Left hindlimb (tissue), 1 donor: ENCODE measurements around the gene LTN1.
"Not testable (repeated sequence)": the region's sequence is repeated elsewhere in the genome, so short reads cannot be mapped to it uniquely, and the experiment has no call there.

Experiments
- DNase-seq: peaks from one replicate; pipeline ENCODE4 v3.0.0-alpha.2; 2018

Gene LTN1, protein sequence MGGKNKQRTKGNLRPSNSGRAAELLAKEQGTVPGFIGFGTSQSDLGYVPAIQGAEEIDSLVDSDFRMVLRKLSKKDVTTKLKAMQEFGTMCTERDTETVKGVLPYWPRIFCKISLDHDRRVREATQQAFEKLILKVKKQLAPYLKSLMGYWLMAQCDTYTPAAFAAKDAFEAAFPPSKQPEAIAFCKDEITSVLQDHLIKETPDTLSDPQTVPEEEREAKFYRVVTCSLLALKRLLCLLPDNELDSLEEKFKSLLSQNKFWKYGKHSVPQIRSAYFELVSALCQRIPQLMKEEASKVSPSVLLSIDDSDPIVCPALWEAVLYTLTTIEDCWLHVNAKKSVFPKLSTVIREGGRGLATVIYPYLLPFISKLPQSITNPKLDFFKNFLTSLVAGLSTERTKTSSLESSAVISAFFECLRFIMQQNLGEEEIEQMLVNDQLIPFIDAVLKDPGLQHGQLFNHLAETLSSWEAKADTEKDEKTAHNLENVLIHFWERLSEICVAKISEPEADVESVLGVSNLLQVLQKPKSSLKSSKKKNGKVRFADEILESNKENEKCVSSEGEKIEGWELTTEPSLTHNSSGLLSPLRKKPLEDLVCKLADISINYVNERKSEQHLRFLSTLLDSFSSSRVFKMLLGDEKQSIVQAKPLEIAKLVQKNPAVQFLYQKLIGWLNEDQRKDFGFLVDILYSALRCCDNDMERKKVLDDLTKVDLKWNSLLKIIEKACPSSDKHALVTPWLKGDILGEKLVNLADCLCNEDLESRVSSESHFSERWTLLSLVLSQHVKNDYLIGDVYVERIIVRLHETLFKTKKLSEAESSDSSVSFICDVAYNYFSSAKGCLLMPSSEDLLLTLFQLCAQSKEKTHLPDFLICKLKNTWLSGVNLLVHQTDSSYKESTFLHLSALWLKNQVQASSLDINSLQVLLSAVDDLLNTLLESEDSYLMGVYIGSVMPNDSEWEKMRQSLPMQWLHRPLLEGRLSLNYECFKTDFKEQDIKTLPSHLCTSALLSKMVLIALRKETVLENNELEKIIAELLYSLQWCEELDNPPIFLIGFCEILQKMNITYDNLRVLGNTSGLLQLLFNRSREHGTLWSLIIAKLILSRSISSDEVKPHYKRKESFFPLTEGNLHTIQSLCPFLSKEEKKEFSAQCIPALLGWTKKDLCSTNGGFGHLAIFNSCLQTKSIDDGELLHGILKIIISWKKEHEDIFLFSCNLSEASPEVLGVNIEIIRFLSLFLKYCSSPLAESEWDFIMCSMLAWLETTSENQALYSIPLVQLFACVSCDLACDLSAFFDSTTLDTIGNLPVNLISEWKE (N-terminal part only)

GRCh38 chr21:28992526-28993292 lies at the start of gene LTN1:
TSS of gene LTN1 (minus strand) at chr21:28992877. CDS start at chr21:28992805, 72 bp downstream.
- DNase-seq, result peak; percentile 99

DNA sequence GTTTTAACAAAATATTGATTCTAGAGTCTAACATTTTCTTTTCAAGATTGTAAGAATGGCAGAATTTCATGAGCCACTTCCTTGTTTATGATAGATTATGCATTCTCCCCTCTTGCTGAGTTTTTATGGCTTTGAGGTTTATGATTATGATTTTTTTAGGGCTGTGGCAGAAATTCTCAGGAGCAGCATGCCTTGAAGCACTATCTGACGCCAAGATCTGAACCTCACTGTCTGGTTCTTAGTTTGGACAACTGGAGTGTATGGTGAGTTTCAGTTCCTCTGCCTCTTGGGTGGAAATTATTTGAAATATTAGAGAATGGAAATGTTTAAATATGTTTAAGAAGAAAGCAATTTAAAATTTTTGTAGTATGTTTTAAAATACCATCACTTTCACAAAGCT lies 42.0 kb upstream of the LTN1 start:
- DNase-seq, result no peak

DNA sequence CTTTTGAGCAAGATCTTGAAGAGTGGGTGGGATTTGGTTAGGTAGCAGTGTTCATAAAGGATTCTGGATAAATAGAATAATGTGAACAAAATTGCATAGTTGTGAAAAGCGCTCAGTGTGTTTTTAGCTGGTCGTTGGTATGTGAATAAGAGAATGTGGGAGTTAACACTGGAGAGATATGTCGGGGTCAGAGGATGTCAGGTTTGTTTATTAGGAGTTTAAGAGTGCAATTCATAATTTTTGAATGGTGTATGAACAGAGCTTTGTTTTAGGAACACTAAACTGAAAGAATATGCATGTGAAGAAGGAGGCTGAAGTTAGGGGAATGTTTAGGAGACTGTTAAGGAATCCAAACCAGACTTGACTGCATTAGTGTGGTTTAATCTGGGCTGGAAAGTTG lies 41.2 kb upstream of the LTN1 start:
- DNase-seq, result no peak

- no peak for DNase-seq
These were observed 40.6 kb upstream of the LTN1 start for GRCh38 chr21:29033301-29033700.

GRCh38 chr21:29030909-29031308 lies 38.2 kb upstream of the LTN1 start:
- no peak for DNase-seq

DNA sequence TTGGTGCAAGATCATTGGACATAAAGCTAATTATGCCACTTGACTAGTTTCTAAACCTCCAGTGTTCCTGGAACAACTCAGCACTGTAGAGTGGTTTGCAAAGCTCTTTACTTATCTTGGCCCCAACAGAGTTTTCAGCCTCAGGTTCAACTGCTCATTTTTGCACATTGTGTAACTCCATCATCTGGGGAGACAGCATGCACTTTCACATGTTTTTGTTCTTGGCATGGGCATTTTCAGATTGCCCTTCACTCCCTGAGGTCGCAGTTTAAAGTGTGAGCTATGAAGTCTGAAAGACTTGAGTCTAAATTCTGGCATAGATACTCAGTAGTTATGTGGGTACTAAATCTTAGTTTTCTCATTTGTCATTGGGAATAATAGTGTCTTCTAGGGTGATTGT lies 36.8 kb upstream of the LTN1 start:
- no peak for DNase-seq

DNA sequence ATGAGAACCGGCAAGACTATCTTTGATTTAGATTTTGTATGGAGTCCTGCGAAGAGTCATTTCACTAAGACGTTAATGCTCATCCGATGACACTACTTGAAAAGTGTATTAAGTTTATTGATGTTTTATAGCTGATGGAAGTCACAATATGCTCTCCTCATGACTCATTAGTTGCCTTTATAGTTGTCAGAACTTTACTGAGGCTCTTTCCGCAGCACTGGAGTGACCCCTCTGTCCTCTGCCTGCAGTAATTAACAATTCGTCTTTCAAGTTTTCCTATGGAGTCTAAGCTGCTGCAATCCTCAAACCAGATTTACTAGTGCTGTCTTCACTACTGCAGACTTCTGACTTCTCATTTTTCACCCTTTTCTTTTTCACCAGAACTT lies 32.6 kb upstream of the LTN1 start:
- DNase-seq, result no peak

DNA sequence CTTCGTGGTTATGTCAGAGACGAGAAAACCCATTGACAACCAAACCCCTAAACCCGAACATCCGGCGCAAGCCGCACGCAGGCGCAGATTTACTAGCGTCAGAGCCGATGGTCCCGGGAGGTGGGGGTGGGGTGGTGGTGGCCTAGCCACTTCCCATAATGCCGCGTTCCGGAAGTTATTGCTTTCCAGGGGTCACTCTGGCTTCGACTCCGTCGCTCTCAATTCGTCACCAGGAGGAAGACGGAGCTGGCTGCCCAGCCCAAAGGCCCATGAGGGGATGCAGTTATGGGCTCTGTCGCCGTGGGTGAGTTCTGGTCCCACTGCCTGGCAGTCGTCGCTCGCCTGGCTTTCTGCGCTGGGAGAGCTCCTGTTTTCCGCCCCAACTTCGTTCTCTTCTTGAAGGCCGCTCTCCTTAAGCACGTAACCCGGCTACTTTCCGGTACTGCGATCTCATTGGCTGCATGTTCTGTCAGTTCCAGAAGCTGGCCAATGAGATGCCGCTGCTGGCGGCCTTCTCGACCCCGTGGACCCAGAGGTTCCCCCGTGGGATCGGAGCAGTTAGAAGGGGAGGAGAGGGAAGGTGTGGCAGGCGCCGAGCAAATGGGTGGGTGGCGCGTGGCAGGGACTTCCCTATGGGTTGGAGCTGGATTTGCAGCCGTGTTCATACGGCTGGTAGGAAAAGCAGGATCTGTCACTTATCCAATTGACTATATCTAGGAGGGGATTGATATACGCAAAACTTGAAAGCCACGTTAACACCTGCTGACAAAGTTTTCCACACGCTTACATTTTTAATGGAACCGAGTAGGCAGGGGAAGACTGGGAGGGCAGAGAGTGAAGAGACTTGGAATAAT lies 32.0 kb upstream of the LTN1 start, which contains the start of gene USP16:
Gene USP16 (plus strand): TSS at position 195 of the 854 bp plus-strand sequence. CDS start 3,246 bp downstream, outside the sequence.
- DNase-seq, result peak; percentile 98

GRCh38 chr21:29022166-29022565 lies 29.5 kb upstream of the LTN1 start:
- no peak for DNase-seq

- no peak for DNase-seq
These were observed 25.9 kb upstream of the LTN1 start for GRCh38 chr21:29018540-29018939.

- DNase-seq, result no peak
These were observed 25.1 kb upstream of the LTN1 start for GRCh38 chr21:29017639-29018237.

DNA sequence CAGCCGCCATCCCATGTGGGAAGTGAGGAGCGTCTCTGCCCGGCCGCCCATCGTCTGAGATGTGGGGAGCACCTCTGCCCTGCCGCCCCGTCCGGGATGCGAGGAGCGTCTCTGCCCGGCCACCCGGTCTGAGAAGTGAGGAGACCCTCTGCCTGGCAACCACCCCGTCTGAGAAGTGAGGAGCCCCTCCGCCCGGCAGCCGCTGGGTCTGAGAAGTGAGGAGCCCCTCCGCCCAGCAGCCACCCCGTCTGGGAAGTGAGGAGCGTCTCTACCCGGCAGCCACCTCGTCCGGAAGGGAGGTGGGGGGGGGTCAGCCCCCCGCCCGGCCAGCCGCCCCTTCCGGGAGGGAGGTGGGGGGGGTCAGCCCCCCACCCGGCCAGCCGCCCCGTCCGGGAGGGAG lies 18.6 kb upstream of the LTN1 start:
- not testable (repeated sequence) for DNase-seq

DNA sequence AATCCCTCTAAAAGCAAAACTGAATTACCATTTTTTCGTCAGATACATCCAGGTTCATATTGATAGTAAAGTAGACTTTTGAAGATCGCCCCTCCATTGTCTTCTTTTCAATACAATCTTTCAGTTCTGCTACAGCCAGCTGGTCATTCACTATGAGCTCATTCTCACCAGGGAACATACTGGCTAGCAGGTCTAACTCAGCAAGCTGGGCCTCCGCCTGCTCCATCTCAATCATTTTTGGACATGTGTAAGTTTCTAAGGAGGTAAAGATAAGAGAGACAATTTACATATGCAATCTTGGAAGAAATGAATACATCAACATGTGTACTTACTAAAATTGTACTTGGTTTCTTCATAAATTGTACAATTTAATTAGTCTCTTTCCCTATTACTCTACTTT lies 15.7 kb upstream of the LTN1 start:
- DNase-seq, result no peak

DNA sequence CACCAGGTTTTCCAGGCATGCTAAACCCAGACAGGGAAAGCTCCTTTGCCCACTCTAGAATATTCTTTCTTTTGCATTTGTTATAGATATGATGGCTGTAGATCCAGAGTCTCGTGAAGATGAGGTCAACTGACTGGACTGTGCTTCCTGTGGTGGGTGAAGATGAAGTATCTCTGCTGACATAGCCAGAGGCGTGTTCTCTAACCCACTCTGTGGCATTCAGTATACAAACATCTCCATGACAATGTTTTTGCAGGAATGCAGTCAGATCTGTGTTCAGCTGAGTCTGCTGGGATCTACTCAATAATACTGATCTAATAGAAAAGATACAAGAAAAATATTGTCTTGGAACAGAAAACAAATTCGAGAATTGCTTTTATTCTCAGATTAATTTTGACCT lies 15.1 kb upstream of the LTN1 start:
- DNase-seq, result no peak

DNA sequence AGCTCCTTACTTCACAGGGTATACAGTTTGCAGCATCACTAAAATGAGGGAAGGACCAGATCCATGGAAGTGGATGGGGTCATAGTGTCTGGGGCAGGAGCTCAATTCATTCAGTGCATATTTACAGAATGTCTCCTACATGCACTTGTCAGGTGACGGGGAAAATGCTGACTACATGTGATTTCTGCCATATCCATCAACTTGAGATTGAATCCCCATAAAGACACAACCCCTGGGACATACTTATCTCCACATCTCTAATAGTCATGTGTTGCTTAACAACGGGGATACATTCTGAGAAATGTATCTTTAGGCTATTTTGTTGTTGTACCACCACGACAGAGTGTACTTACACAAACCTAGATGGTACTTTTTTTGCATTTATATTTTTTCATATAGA lies 14.5 kb upstream of the LTN1 start:
- DNase-seq, result no peak

- no peak for DNase-seq
These were observed 13.0 kb upstream of the LTN1 start for GRCh38 chr21:29005696-29006095.

- DNase-seq, result peak; percentile 97
These were observed 9.9 kb upstream of the LTN1 start for GRCh38 chr21:29002442-29003144.

GRCh38 chr21:28993293-28993629 lies 584 bp upstream of the LTN1 start:
- no peak for DNase-seq

DNA sequence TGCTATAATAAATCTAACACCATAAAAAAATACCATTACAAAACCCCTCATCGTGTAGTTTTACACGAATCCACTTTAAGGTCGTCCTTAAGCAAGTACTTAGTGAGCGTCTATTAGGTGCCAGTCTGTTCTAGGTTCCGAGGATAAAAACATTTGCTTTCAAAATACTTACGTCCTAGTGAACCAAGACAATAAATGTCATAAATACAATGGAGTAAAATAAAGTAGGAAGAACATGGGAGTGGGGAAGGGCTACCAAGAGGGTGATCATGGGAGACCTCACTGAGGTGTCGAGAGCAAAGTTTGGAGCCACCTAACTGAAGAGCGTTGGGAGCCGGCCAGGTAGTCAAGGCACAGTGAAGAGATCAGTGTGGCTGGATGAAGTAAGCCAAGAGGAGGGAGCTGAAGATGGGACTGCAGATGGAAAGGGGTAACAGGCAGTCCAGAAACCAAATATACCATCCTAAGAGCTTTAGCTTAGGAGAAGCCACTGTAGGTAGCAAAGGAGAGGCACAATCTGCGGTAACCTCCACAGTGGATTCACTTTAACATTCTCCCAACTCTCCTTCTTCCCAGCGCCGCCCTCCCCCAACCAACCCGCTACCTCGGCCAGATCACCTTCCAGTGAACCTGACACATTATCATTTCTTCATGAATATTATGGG lies 684 bp downstream of the LTN1 start:
- DNase-seq, result no peak

- DNase-seq, result not testable (repeated sequence)
These were observed 4.5 kb downstream of the LTN1 start for GRCh38 chr21:28988146-28988545.
